Activated CD4-positive, alpha-beta T cell treated with anti-CD3 and anti-CD28 coated beads, Interleukin-2, amount 10 ng/mL, durations not matched to agents 7 days and 5 days (primary cell): ENCODE results near the gene DUS4L. TPM values are rescaled to one million over a fixed set of nuclear protein-coding genes. Genes with fewer than 3 reads are reported as not detected.

Experiments
- CTCF ChIA-PET: fragments of 350-600 bp; sonication (Branson Sonifier 250); formaldehyde crosslinking; loops from one replicate; lab custom pipeline; 2021; ENCODE audit warnings: antibody characterized with exemption; lab: Charles Lee
- POLR2A ChIA-PET: fragments of 350-600 bp; sonication (Branson Sonifier 250); formaldehyde crosslinking; loops from one replicate; lab custom pipeline; 2021; ENCODE audit warnings: antibody characterized with exemption; lab: Charles Lee
- DNase-seq: peaks from one replicate; pipeline ENCODE4 v3.0.0-alpha.2; 2020
- H3K27ac Mint-ChIP-seq: one replicate; pipeline ENCODE4 v1.8.0; 2021; ENCODE audit warnings: mild to moderate bottlenecking, moderate library complexity, mixed read lengths
- H3K27me3 Mint-ChIP-seq: one replicate; pipeline ENCODE4 v1.8.0; 2021; ENCODE audit warnings: mixed read lengths
- H3K36me3 Mint-ChIP-seq: one replicate; pipeline ENCODE4 v1.8.0; 2021; ENCODE audit warnings: low read depth, mixed read lengths
- H3K4me1 Mint-ChIP-seq: one replicate; pipeline ENCODE4 v1.8.0; 2021; ENCODE audit warnings: mixed read lengths
- H3K4me3 Mint-ChIP-seq: one replicate; pipeline ENCODE4 v1.8.0; 2021; ENCODE audit warnings: mild to moderate bottlenecking, moderate library complexity, mixed read lengths
- H3K9me3 Mint-ChIP-seq: one replicate; pipeline ENCODE4 v1.8.0; 2021; ENCODE audit warnings: mixed read lengths
- total RNA-seq, 2 experiments: library from RNA; stranded (reverse); gene quantifications; one replicate each; pipeline ENCODE4 v1.2.3, GENCODE V29; 2021

Gene DUS4L
- total RNA-seq, 2 experiments from 2014 or later, result 7.9 to 9.9 TPM

DNA sequence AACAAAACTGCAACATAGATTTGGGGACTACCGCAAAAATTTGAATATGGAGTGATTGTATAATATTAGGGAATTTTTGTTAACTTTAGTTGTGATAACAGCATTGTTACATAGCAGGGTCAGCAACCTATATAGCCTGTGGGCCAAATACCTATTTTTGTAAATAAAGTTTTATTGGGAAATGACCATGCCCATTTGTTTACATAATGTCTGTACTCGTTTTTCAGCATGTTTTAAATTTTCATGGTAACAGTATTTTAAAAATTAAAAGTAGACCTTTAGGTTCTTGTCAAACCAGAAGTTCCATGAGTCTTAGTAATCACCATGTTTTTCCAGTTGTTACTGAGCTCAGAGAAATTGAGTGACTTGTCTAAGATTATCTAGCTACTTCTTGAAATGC, 20.9 kb downstream of the DUS4L start:
- Mint-ChIP-seq H3K4me1 (peaks cover 17% of the 10 kb centered on the region), H3K9me3 (no peaks in the 10 kb centered on the region), H3K27me3 (no peaks in the 10 kb centered on the region), H3K27ac (no peak overlapping the region), H3K36me3 (peaks cover 27% of the 10 kb centered on the region), H3K4me3 (no peak overlapping the region)
- ChIA-PET CTCF (interaction anchor here (1.0 kb wide), 1 partner anchor 8 kb away, joined by 4 read pairs; no protein-coding TSS in a partner anchor), POLR2A (no interaction called here)
- no peak for DNase-seq

GRCh38 chr7:107588529-107589130, 24.9 kb downstream of the DUS4L start:
- peaks cover 30% of the 10 kb centered on the region for H3K36me3 Mint-ChIP-seq
- DNase-seq, result no peak
- CTCF ChIA-PET, result no interaction called here
- H3K4me3 Mint-ChIP-seq, result no peak overlapping the region
- no peaks in the 10 kb centered on the region for H3K27me3 Mint-ChIP-seq
- POLR2A ChIA-PET, result no interaction called here
- no peak overlapping the region for H3K27ac Mint-ChIP-seq
- H3K4me1 Mint-ChIP-seq, result no peaks in the 10 kb centered on the region
- H3K9me3 Mint-ChIP-seq, result no peaks in the 10 kb centered on the region

DNA sequence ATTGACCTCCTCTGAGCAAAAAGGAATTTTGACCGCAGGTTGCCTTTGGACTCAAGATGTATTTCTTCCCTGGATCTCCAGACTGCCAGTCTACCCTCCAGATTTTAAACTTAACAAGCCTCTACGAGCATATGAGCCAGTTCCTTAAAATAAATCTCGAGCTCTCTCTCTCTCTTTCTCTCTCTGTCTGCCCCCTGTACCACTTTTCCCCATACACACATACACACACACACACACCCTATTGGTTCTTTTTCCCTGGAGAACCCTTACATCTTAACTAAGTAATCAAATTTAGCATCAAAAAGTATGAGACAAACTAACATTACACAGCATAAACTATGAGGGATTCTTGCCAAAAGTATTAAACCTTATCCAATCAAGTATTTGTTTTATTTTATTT, 27.6 kb downstream of the DUS4L start:
- H3K4me1 Mint-ChIP-seq, result no peaks in the 10 kb centered on the region
- H3K4me3 Mint-ChIP-seq, result no peak overlapping the region
- H3K27me3 Mint-ChIP-seq, result no peaks in the 10 kb centered on the region
- ChIA-PET POLR2A (no interaction called here), CTCF (no interaction called here)
- DNase-seq, result no peak
- H3K9me3 Mint-ChIP-seq, result no peaks in the 10 kb centered on the region
- H3K36me3 Mint-ChIP-seq, result peaks cover 14% of the 10 kb centered on the region
- no peak overlapping the region for H3K27ac Mint-ChIP-seq

- no peak for DNase-seq
- Mint-ChIP-seq H3K9me3 (no peaks in the 10 kb centered on the region), H3K27me3 (no peaks in the 10 kb centered on the region), H3K27ac (no peak overlapping the region), H3K36me3 (peaks cover 18% of the 10 kb centered on the region), H3K4me1 (no peaks in the 10 kb centered on the region), H3K4me3 (no peak overlapping the region)
- CTCF ChIA-PET, result interaction anchor here (1.1 kb wide), 1 partner anchor 29 kb away, joined by 3 read pairs; the partner anchor contains the start of genes COG5 and DUS4L
- POLR2A ChIA-PET, result no interaction called here
Measured at GRCh38 chr7:107592361-107593024, 28.7 kb downstream of the DUS4L start.

GRCh38 chr7:107593025-107593410, 29.2 kb downstream of the DUS4L start:
- CTCF ChIA-PET, result no interaction called here
- Mint-ChIP-seq H3K27me3 (no peaks in the 10 kb centered on the region), H3K36me3 (peaks cover 18% of the 10 kb centered on the region), H3K4me3 (no peak overlapping the region), H3K4me1 (no peaks in the 10 kb centered on the region), H3K27ac (no peak overlapping the region), H3K9me3 (no peaks in the 10 kb centered on the region)
- no peak for DNase-seq
- POLR2A ChIA-PET, result no interaction called here

- Mint-ChIP-seq H3K36me3 (peaks cover 11% of the 10 kb centered on the region), H3K27ac (no peak overlapping the region), H3K27me3 (no peaks in the 10 kb centered on the region), H3K9me3 (no peaks in the 10 kb centered on the region), H3K4me3 (no peak overlapping the region), H3K4me1 (no peaks in the 10 kb centered on the region)
- ChIA-PET POLR2A (no interaction called here), CTCF (interaction anchor here (1.4 to 1.5 kb wide), 2 partner anchors 17 to 24 kb away, joined by 3 read pairs; no protein-coding TSS in a partner anchor)
- no peak for DNase-seq
Measured at GRCh38 chr7:107594961-107595737, 31.4 kb downstream of the DUS4L start.

DNA sequence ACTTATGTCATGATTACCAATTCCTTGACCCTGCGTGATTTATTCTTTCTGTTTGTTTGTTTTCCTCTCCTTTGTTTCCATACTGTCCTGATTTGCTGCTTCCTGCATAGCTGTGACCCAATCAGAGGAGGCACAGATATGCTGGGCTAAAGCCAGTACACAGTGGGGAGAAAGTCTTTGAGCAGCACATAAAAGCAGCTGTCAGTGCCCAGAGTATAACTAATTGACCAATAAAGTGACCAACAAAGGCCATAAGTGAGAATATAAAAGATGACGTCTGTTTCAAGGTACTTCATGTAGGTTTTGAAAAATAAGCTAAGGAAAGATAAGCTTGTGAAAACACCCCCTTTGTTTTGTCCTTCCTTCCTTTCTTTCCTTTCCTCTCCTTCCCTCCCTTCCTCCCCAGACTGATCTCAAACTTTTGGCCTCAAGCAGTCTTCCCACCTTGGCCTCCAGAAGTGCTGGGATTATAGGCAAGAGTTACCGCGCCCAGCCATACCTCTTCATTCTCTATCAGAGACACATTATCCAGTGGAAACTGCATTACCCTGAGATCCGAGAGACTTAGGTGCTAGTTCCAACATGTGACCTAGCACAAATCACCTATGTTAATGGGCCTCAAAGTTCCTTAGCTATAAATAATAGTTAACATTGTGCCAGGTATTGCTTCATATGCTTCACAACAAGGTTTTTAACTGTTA, 33.3 kb downstream of the DUS4L start:
- DNase-seq, result no peak
- CTCF ChIA-PET, result no interaction called here

GRCh38 chr7:107597582-107597916, 33.8 kb downstream of the DUS4L start:
- H3K9me3 Mint-ChIP-seq, result no peaks in the 10 kb centered on the region
- no peak overlapping the region for H3K4me3 Mint-ChIP-seq
- POLR2A ChIA-PET, result no interaction called here
- no peaks in the 10 kb centered on the region for H3K4me1 Mint-ChIP-seq
- no peaks in the 10 kb centered on the region for H3K27me3 Mint-ChIP-seq
- peaks cover 19% of the 10 kb centered on the region for H3K36me3 Mint-ChIP-seq
- CTCF ChIA-PET, result interaction anchor here (0.7 kb wide), 1 partner anchor 441 kb away, joined by 3 read pairs; no protein-coding TSS in a partner anchor
- no peak for DNase-seq
- H3K27ac Mint-ChIP-seq, result no peak overlapping the region

More for the DNA sequence above, 33.3 kb downstream of the DUS4L start:
- H3K36me3 Mint-ChIP-seq, result peaks cover 19% of the 10 kb centered on the region
- no peaks in the 10 kb centered on the region for H3K9me3 Mint-ChIP-seq
- POLR2A ChIA-PET, result no interaction called here
- no peak overlapping the region for H3K27ac Mint-ChIP-seq
- no peaks in the 10 kb centered on the region for H3K27me3 Mint-ChIP-seq
- no peaks in the 10 kb centered on the region for H3K4me1 Mint-ChIP-seq
- no peak overlapping the region for H3K4me3 Mint-ChIP-seq

- H3K27ac Mint-ChIP-seq, result no peak overlapping the region
- H3K4me1 Mint-ChIP-seq, result no peaks in the 10 kb centered on the region
- ChIA-PET CTCF (interaction anchor here (0.7 kb wide), 1 partner anchor 441 kb away, joined by 3 read pairs; no protein-coding TSS in a partner anchor), POLR2A (no interaction called here)
- H3K4me3 Mint-ChIP-seq, result no peak overlapping the region
- no peaks in the 10 kb centered on the region for H3K27me3 Mint-ChIP-seq
- H3K36me3 Mint-ChIP-seq, result peaks cover 19% of the 10 kb centered on the region
- DNase-seq, result no peak
- no peaks in the 10 kb centered on the region for H3K9me3 Mint-ChIP-seq
Measured at GRCh38 chr7:107597953-107598352, 34.2 kb downstream of the DUS4L start.

DNA sequence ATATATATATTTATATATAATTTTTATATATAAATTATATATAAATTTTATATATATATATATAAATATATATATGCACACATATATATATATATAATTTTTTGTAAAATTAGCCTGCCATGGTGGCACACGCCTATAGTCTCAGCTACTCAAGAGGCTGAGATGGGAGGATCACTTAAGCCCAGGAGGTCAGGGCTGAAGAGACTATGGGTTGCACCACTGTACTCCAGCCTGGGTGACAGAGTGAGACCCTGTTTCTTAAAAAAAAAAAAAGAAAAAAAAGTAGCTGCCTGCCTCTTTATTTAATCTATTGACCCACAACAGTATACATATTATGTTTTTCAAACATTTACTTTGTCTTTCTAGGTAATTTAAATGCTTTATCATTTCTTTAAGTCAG, 35.5 kb downstream of the DUS4L start:
- no peak overlapping the region for H3K4me3 Mint-ChIP-seq
- no peaks in the 10 kb centered on the region for H3K27me3 Mint-ChIP-seq
- POLR2A ChIA-PET, result no interaction called here
- DNase-seq, result no peak
- CTCF ChIA-PET, result no interaction called here
- no peaks in the 10 kb centered on the region for H3K9me3 Mint-ChIP-seq
- peaks cover 16% of the 10 kb centered on the region for H3K36me3 Mint-ChIP-seq
- H3K27ac Mint-ChIP-seq, result no peak overlapping the region
- no peaks in the 10 kb centered on the region for H3K4me1 Mint-ChIP-seq

DNA sequence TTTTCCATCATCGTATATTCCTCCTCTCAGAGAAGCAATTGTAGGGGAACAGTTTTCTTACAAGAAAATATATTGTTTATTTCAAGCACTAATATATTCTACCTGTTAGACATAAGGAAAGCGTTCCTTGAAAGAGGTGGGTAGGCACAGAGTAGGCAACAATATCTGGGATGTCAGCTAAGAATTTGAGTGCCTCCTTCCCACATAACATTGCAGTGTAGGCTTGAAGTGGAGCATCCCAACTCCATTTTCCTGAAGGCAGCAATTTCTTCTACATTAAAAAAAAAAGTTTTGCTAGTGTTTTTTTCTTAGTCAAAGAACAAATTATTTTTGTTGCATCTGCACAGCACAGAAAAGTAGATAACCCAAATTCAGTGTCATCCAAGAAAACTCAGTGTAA, 37.0 kb downstream of the DUS4L start:
- DNase-seq, result no peak
- no peak overlapping the region for H3K4me3 Mint-ChIP-seq
- no peak overlapping the region for H3K27ac Mint-ChIP-seq
- ChIA-PET CTCF (interaction anchor here (0.5 to 0.8 kb wide), 2 partner anchors 144 to 1836 kb away, joined by 3 to 4 read pairs; no protein-coding TSS in a partner anchor), POLR2A (no interaction called here)
- no peaks in the 10 kb centered on the region for H3K27me3 Mint-ChIP-seq
- no peaks in the 10 kb centered on the region for H3K9me3 Mint-ChIP-seq
- peaks cover 22% of the 10 kb centered on the region for H3K36me3 Mint-ChIP-seq
- no peaks in the 10 kb centered on the region for H3K4me1 Mint-ChIP-seq

DNA sequence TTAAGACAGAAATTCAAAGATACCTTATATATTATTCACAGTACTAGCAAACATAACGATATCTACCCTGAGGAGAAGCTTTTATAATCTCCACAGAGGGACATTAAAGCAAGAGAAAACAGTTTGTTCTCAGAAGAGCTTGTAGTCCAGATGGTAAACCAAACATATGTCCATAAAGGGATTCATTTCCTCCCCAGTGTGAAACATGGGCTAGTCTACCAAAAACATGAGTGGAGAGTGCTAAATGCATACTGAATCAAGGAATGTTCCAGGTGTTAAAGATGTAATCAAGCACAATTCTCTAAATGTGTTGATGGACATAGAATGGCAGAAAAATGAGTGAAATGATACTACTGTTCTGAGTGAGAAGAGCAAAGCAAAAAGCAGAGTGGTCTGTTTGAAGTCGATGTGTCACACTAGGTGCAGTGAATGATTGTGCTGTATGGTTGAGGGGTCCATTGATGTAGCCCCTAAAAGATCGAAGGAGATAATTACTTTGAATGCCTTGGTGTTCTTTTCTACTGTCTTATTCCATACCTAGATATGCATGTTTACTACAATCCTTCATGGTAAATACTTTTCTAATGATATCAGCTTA, 41.5 kb downstream of the DUS4L start:
- H3K4me1 Mint-ChIP-seq, result no peaks in the 10 kb centered on the region
- no peak overlapping the region for H3K4me3 Mint-ChIP-seq
- peaks cover 16% of the 10 kb centered on the region for H3K36me3 Mint-ChIP-seq
- H3K27ac Mint-ChIP-seq, result no peak overlapping the region
- no peak for DNase-seq
- POLR2A ChIA-PET, result no interaction called here
- CTCF ChIA-PET, result interaction anchor here (0.6 to 1.3 kb wide), 3 partner anchors 27 to 313 kb away, joined by 3 to 4 read pairs (median 3); no protein-coding TSS in a partner anchor
- no peaks in the 10 kb centered on the region for H3K27me3 Mint-ChIP-seq
- no peaks in the 10 kb centered on the region for H3K9me3 Mint-ChIP-seq
